NK-92 (cell line): ENCODE measurements around the gene ATG4D.

Source experiments
- DNase-seq: peaks from one replicate; lab custom pipeline; 2025; ENCODE audit not compliant: unreplicated experiment; lab: John Stamatoyannopoulos, UW

ATG4D gene

DNA sequence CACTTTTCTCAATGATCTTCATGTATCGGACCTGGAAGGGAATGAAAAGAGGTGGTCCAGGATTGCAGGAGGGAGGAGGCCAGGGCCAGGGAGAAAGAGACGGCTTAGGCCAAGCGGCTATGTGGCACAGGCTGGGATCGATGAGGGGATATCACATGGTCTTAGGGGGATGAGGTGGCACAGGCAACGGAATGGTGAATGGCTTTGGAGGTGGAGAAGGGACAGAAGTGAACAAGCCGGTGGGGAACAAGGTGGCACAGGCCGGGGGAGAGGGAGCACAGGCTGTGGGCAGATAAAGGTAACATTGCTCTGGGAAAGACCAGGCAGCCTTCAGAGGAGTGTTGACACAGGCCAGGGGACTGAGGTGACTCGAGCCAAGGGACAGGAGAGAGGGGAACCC lies 30.8 kb downstream of the ATG4D start:
- no peak for DNase-seq

DNA sequence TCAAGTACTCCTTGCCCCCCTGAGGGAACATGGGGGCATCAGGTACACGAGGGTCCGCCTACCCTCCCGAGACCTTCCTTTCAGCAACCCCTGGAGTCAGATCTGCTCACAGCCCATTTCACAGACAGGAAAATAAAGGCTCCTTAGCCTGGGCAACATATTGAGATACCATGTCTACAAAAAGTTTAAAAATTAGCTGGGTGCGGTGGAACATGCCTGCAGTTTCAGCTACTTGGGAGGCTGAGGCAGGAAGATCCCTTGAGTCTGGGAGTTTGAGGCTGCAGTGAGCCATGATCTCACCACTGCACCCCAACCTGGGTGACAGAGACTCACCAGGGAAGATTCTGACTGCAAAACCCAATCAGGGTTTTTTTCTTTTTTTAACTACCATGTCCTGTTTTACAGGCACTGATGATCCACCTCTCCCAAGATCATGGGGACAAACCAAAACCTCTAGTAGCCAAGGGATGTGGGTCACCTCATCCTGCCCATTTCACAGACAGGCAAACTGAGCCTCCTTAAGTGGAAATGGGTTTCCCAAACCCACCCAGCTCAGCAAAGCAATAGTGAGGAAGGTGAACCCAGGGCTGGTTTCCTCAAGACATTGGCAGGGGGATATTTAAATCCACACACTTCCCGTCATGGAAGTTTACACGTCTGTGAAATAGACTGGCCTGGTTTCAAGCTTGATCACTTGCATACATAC lies 31.5 kb downstream of the ATG4D start:
- no peak for DNase-seq

DNA sequence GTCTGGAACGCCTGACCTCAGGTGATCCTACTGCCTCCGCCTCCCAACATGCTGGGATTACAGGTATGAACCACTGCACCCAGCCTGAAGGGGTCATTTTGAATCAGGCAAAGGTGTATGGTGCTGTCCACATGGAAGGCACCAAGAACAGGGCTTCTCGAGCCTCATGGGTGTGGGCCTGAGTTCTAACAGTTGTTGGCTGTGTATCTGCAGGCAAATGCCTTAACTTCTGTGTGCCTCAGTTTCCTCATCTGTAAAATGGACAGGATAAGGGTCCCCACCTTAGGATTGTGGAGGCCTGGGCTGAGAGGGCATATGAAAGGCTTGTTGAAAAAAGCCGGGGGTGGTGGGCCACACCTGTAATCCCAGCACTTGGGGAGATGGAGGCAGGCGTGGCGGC lies 34.2 kb downstream of the ATG4D start:
- no peak for DNase-seq

DNA sequence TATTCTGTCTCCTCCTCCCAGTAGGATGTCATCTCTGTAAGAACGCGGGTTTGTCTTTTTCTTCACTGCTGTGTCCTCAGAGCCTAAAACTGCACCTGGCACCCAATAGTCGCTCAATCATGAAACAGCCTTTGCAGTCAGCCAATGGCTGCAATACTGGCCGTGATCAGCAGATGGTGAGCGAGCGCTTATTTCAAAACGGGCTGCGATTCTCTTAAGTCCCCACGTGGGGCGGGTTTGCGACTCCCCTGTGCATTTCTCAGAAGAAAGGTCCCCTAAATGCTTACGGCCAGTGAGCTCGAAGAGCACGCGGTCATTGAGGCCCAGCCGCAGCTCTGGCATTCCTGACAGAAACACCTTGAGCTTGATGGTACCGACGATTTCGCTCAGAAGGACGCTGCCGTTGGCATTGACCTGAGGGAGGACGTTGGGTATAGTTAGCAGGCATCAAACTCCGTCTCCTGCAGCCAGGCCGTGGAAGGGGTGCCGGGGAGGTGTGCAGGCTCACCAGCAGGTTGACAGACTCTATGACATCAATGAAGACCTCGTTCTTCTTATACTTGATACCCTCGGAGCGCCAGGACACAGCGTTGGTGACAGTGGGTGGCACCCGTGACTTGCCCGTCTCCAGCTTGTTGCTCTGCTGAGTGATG lies 37.4 kb downstream of the ATG4D start:
- DNase-seq, result no peak

DNA sequence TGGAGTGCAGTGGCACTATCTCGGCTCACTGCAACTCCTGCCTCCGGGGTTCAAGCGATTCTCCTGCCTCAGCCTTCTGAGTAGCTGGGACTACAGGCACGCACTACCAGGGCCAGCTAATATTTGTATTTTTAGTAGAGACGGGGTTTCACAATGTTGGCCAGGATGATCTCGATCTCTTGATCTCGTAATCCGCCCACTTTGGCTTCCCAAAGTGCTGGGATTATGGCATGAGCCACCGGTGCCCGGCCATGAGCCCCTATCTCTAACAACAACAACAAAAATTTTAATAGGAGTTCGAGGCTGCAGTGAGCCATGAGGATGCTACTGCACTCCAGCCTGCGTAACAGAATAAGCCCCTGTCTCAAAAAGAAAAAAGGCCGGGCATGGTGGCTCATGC lies 38.4 kb downstream of the ATG4D start:
- no peak for DNase-seq

DNA sequence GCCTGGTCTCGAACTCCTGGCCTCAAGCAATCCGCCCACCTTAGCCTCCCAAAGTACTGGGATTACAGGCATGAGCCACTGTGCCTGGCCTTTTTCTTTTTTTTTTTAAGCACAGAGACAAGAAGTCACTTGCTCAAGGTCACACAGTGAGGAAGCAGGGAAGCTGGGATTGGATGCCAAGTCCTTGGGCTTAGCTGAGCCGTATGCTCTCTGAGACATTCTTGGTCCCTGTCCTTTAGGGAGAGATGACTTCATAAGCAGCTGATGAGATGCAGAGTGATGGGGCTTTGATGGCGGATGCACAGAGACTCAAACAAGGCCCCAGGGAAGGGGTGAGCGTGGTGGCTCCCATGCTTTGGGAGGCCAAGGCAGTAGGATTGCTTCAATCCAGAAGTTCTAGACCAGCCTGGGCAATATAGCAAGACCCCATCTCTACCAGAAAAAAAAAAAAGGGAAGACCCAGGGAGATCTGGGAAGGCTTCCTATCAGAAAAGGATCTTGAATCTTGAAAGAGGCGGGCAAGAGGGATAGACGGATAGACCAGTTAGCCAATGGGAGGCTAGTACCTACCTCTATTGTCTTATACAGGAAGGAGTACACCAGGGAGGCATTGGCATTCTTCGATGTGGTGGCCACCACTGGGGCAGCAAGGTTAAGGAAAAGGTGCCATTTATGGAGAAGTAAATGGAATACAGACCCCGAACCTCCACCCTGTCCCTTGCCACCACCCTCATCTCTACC lies 39.5 kb downstream of the ATG4D start:
- no peak for DNase-seq

DNA sequence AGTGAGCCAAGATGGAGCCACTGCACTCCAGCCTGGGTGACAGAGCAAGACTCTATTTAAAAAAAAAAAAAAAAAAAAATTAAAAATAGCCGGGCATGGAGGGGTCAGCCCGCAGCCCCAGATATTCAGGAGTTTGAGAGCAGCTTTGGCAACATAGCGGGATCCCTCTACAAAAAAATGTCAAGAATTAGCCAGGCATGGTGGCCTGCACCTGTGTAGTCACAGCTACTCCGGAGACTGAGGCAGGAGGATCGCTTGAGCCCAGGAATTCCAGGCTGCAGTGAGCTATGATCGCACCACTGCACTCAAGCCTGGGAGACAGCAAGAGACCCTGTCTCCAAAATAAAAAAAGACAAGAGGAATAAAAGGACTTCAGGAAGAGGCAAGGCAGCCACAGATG lies 42.7 kb downstream of the ATG4D start:
- no peak for DNase-seq

DNA sequence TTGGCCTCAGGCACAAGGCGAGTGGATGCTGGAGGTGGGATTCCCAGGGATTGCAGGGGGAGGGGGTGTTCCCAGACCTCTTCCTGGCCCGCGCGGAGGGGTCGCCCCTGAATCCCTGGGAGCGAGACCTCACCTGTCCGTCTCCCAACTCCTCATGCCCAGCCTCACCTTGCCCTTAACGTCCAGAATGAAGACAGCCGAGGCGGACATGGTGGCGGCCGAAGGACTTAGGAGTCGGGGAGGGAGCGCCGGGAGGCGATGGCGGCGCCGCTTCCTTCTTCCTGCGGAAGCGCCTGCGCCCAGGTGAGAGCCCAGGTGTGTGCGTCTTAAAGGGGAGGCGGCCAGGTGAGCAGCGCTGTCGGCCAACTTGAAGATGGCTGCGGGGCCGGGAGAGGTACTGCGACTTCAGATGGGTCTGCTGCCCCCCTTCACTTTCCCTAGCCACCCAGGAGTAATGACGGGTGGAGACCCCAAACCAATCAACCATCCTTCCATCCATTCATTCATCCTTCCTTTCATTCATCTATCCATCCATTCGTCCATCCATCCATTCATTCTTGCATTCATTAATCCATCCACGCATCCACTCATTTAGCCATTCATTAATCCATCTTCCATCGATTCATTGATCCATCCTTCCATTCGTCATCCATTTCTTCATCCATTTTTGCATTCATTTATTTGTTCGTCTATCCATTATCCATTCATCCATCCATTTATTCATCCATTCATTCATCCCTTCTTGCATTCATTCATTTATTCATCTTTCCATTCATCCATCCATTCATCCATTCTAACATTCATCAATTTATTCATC lies 43.5 kb downstream of the ATG4D start, which contains the start of gene AP1M2:
AP1M2 (minus strand) TSS at position 291 of the 817 bp plus-strand sequence; CDS start at position 210, 81 bp downstream.
- DNase-seq, result no peak

DNA sequence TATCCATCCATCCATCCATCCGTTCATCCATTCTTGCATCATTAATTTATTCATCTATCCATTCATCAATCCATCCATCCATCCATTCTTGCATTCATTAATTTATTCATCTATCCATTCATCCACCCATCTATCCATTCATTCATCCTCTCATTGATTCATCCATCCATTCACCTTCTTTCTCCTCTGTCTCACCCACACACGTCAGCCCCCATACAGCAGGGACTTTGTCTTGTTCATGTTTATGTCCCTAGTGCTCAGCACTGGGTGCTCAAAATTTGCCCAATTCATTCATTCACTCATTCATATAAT lies 44.1 kb downstream of the ATG4D start:
- DNase-seq, result no peak

DNA sequence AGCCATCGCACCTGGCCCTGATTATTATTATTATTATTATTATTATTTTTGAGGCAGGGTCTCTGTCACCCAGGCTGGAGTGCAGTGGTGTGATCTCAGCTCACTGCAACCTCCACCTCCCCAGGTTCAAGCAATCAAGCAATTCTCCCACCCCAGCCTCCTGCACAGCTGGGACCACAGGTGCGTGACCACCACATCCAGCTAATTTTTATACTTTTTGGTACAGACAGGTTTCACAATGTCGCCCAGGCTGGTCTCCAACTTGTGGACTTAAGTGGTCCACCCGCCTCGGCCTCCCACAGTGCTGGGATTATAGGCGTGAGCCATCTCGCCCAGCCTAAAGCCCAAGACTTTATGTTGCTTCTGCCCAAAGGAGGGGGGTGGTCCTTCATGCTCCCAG lies 49.4 kb downstream of the ATG4D start:
- no peak for DNase-seq

DNA sequence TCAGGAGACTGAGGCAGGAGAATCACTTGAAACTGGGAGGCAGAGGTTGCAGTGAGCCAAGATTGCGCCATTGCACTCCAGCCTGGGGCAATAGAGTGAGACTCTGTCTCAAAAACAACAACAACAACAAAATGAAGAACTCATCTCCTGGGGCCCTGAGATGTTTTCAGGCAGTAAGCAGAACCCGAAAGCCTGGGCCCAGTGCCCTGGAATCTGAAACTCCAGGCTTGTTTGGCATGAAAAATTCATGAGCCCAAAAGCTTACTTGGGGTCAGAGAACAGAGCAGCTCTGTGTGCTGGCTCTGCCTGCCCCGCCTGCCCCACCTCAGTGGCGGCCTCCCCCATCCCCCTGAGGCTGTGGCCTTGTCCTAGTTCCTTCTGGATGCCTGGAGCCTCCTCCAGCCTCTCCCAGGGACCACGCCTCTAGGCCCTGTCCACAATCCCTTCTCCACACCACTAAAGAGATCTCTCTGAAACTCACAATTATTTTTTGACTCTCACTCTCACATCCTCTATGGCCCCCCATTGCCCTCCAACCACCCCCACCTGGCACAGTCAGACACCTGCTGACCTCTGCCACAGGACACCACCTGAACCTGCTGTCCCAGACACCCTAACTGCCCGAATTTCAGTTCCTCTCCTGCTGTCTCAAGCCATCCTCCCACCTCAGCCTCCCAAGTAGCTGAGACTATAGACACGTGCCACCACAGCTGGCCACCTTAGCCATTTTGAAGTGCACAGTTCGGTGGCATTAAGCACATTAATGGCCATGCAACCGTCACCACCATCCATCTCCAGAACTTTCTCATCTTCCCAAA lies 50.3 kb downstream of the ATG4D start:
- DNase-seq, result no peak

DNA sequence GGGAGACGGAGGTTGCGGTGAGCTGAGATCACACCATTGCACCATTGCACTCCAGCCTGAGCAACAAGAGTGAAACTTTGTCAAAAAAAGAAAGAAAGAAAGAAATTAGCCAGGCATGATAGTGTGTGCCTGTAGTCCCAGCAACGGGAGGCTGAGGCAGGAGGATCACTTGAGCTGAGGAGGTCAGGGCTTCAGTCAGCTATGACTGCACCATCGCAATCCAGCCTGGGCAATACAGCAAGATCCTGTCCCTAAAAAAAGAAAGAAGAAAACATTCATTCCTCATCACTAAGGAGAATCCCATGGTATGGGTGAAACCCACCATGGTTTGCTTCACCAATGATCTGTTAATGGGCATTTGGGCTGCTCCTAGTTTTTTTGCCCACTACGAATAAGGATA lies 56.4 kb downstream of the ATG4D start:
- DNase-seq, result no peak

DNA sequence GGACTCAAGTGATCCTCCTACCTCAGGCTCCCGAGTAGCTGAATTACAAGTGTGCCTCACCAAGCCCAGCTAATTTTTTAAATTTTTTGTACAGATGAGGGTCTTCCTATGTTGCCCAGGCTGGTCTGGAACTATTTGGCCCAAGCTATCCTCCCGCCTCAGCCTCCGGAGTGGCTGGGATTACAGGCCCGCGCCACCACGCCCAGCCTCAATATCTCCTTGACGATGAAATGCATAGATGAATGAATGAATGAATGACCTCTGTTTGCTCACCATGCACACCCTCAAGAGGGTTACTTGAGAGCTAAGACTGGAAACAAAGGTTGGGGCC lies 58.3 kb downstream of the ATG4D start:
- no peak for DNase-seq

DNA sequence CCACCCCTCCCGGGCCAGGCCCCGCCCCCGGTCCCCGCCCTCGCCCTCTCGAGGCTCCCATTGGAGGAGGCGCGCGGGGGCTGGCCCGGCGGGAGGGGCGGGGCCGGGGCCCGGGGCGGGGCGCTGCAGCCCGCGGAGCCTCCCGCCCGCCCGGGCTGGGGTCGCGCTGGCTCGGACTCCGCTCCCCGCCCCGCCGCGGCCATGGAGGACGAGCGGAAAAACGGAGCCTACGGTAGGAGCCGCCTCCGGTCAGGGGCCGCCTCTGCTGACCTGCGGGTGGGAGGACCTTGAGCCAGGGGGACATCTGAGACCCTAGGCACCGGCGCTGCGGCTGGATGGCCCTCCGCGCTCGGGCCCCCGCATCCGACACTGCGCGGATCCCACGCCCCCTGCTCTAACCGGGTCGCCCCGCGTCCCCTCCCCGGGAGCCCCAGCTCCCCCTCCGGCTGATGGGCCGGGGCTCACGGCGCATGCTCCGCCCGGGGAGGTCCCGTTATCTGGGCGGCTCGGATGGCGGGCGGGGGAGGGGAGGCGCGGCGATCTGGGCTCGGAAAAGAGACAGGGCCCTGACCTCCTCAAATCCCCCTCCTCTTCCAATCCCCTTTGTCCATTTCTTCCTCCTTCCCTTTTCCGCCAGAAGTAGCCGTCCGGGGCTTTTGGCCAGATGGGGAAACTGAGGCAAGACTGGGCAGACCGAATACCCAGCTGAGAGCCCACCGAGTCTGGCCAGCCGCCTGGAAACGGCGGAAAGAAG lies 58.8 kb downstream of the ATG4D start:
- peak; percentile 17 for DNase-seq
